HL-60/S4 treated with retinoic acid at 250 ng/mL for 4 days and 3 days (cell line): ENCODE data around the gene SPG21.

ENCODE experiments used
- in situ Hi-C: fragments of 300-500 bp; cut with MboI; formaldehyde crosslinking; loops from 2 replicates; pipeline ENCODE4 v1.7.0; 2022; ENCODE audit warnings: low sequenced_read_pairs

SPG21 gene

GRCh38 chr15:64943512-64944225 lies 46.0 kb downstream of the SPG21 start:
- in situ Hi-C loops = no loop called here

DNA sequence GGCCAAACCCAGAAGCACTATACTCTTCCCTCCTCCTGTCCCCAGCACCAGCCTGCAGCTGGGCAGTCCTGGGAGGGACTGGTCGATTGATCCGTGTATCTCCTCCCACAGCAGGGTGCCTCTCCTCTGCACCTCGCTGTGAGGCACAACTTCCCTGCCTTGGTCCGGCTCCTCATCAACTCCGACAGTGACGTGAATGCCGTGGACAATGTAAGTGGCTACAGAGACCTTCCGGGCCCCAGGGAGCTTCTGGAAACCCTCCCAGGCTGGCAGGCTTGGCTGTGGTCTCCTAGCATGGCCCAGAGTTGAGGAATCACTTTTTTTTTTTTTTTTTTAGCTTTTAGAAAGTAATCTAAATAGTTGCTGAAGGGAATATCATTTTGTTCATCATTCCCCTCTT lies 47.4 kb downstream of the SPG21 start:
- in situ Hi-C loops = no loop called here

DNA sequence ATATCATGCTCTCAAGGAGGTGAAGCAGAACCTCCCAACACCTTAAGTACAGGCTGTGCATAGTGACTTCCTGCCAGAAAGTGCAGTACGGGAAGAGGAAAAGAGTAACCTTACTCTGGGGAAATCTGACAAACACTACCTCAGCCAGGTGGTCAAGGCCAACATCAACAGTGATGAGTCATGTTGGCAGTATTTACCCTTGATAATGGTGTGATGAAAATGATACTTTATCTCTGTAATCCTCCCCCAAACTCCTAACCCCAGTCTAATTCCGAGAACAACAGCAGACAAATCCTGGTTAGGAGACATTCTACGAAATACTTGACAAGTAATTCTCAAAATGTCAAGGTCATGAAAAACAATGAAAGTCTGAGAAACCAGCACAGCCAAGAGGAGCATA lies 51.5 kb downstream of the SPG21 start:
- in situ Hi-C loops = no loop called here

GRCh38 chr15:64934023-64934422 lies 55.7 kb downstream of the SPG21 start:
- in situ Hi-C loops = no loop called here

DNA sequence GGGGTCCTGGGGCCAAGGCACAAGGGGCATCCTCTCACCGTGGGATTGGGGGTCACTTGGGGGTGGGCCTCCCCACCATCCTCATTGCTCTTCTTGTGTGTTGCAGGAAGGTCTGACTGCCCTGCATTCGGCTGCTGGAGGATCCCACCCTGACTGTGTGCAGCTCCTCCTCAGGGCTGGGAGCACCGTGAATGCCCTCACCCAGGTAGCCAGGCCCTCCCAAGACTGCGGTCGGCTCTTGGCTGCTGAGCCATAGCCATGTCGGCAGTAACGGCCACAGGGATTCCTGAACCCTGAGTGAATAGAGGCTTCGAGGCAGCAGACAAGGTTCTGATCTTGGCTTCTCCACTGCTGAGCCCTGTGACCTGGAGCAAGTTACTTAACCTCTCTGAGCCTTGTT lies 58.3 kb downstream of the SPG21 start:
- in situ Hi-C loops = no loop called here

- in situ Hi-C loops = no loop called here
These were observed 58.8 kb downstream of the SPG21 start for GRCh38 chr15:64930778-64931371.

DNA sequence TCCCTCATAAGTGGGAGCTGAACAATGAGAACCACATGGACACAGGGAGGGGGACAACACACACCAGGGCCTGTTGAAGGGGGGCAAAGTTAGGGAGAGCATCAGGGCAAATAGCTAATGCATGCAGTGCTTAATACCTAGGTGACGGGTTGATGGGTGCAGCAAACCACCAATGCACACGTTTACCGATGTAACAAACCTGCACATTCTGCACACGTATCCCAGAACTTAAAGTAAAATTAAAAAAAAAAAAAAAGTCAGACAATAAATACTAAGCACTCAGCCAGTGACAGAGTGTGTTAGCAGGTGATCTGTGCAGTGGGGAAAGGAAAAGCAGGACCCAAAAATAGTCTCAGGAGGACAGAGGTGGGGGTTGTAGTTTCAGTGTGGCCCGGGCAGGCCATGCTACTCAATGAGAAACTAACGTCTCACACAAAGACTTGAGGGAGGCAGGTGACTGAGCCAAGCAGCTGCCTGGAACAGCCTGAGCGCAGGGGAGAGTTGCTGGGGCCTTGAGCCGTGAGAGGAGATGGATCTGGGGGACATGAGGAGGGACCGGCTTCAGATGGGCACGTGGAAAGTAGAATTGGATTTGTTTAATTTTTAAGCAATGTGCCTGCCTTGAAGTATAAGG lies 59.6 kb downstream of the SPG21 start:
- in situ Hi-C loops = no loop called here

- in situ Hi-C loops = no loop called here
These were observed 61.0 kb downstream of the SPG21 start for GRCh38 chr15:64928626-64929220.

DNA sequence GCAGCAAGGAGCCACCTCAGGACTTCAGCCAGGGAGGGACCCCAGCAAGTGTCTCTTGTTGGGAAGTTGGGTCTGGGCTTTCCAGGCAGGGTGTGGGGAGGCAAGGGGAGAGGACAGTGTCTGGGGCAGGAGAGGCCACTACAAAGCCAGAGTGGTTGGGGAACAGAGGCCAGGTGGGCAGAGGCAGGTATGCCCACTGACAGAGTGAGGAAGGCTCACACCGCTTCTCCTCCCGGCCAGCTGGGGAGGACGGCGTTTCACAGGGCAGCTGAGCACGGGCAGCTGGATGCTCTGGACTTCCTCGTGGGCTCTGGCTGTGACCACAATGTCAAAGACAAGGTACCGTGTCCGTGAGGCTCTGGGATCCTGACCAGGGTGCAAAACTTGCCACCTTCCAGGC lies 63.1 kb downstream of the SPG21 start:
- in situ Hi-C loops = no loop called here

- in situ Hi-C loops = no loop called here
These were observed 64.1 kb downstream of the SPG21 start for GRCh38 chr15:64925335-64926330.

DNA sequence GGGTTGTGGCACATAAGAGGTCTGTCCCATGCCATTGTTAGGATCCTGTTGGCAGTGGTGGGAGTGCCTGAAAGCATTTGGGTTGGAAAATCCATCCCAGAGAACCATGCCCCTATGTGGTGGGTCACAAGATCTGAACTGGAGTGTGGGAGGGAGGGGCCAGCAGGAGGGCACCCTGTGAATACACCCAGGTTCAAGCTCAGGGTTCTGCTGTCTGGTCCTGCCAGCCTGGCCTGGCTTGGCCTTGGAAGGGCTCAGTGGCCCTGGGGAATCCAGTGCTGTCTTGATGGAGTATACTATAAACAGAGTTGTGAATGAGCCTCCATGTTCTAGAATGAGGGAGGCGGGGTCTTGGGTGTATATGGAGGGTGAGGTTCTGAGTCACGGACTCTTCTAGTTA lies 66.2 kb downstream of the SPG21 start:
- in situ Hi-C loops = no loop called here

- in situ Hi-C loops = no loop called here
These were observed 68.0 kb downstream of the SPG21 start for GRCh38 chr15:64921711-64922110.

DNA sequence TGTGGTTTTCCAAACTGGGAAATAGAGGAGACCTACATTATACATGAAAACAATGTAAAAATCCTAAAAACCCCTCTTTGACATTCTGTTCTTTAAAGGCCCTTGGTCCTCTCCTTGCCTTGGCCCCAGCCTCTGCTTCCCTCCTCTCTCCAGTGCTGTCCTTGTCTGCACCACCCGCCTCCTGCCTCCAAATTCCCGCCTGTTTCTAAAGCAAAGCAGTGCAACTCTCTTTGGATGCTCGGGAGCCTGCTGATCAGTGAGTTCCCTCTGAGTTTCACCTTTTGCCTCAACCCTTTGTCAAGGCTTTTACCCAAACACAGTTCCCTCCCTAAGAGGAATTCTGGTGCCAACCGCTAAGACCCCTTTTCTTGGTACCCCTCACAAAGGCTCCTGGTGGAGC lies 70.0 kb downstream of the SPG21 start:
- in situ Hi-C loops = no loop called here

GRCh38 chr15:64917211-64917610 lies 72.5 kb downstream of the SPG21 start:
- in situ Hi-C loops = no loop called here

DNA sequence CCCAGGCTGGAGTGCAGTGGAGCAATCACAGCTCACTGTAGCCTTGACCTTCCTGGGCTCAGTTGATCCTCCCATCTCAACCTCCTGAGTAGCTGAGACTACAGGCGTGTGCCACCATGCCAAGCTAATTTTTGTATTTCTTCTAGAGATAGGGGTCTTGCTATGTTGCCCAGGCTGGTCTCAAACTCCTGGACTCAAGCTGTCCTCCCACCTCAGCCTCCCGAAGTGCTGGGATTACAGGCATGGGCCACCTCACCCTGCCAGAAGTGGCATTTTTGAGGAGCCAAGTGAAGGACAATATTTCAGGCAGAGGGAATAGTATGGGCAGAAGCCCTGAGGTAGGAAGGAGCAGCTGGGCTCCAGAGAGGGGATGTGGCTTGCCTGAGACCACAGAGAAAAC lies 73.3 kb downstream of the SPG21 start:
- in situ Hi-C loops = no loop called here

DNA sequence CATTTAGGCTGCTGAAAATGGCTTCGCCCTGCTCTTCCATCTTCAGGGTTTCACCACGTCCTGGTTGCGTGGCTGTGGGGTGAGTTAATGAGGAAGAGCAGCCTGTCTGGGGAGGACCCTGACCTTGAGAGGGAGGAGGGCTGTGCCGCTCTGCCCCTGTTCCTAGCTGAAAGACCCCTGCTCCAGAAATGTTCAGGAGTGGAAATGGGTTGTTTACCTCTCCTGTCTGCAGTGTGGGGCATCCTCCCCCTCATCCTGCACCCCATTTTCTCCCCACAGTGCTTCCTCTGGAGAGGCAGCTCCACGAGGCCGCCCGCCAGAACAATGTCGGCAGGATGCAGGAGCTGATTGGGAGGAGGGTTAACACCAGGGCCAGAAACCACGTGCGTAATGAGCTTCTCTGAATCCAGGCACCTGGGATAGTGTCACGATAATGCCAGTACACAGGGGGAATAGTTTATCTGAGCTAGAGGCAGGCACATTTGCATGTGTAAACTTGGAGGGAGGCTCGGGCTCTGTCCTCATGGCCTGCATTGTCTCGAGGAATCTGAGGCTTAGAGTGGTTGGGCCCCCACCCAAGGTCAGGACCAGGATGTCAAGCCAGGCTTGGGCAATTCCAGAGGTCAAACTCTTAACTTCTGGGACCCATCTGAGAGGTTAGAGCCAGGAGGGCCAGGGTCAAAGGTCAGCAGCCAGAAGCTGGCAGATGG lies 74.0 kb downstream of the SPG21 start:
- in situ Hi-C loops = no loop called here
